SH-SY5Y (cell line): ENCODE data around the gene NMNAT2.

Experiments
- GATA2 ChIP-seq: IDR thresholded peaks from 2 replicates; pipeline ENCODE4 v1.6.1; 2011; ENCODE audit warnings: mild to moderate bottlenecking, low read depth, low read length
- GATA3 ChIP-seq: IDR thresholded peaks from 2 replicates; pipeline ENCODE4 v1.6.1; 2011; ENCODE audit warnings: low read depth, mild to moderate bottlenecking, low read length, moderate library complexity

GRCh38 chr1:183242556-183242955 lies 175.6 kb downstream of the NMNAT2 start:
- TF ChIP-seq GATA2 (no peak), GATA3 (no peak)
